ENCODE results near the gene ABL2.

DNA sequence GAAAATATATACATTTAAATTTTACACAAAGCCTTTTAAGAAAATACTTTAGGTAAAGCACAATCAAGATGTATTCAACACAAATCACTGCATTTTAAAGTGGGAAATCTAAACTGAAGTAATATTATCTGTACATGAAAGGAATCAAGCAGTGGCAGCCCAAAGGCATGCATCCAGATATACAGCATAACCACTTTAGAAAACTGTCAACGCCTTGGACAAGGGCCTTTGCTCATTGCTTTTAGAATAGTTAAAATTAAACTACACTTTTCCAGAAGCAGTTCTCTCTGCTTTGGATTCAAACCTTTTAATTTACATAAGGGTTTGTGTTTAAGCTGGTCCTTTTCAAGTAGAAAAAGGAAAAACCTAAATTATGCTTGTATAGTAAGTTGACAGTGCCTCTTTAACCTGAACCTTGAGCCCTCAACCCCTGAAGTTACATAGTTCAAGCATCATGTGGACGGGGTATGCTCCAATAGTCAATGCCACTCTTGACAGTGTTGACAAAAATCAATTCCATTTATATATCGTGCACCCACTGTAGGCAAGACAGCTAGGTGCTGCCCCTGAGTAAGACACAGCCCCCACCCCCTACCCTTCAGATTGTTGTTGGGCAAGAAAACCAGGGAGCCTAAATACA, 124.7 kb downstream of the ABL2 start:
- TF ChIP-seq POLR2A (IDR thresholded peaks at IDR 0.05; ENCODE audit: low read length) (no peak), GATA1 (IDR thresholded peaks at IDR 0.05; ENCODE audit: low read depth, low read length) (no peak)

Measured in erythroblast (primary cell).